ENCODE measurements around the gene PSMB1.
A peak's percentile ranks its signal among the peaks of the same experiment; 100 is the strongest.

Gene PSMB1

DNA sequence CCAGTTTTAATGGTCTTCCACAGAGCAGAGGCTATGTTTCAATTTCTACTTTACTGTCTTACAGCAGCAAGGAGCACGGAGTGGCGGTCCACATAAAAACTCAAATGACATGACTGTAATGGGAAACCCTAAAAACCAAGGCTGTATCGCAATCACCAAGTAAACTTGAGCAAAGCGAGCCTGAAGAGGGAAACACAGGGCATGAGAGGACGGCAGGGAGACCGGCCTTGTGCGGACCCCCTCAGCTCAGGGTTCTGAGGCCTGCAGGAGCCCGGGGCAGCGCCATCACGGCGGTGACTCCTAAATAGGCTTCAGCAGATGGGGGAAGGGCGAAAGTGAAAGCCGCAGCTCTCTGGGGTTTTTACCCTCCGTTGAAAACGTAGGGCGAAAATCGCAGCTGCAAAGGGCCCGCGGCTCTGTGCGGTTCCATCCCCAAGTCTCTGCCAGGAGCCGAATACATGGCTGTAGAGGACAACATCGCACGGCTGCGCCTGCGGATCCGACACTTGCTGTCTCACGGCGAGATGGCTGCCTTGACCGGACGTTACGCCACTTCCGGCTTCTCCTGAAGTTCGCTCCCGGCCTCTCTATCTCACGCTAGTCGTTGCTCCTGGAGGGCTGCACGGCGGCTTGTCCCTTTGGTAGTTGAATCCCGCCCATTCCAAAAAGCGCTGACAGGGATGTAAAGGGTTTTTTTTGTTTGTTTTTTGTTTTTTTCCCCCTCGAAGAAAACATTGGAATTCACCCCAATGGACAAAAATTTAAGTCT, at the start of gene PSMB1:
Gene PSMB1, minus strand, starts transcription at position 543 of the 769 bp plus-strand sequence. Its CDS starts 65 bp downstream, at position 478.
- DNase-seq (ENCODE audit: low read depth): peak; percentile 77

DNA sequence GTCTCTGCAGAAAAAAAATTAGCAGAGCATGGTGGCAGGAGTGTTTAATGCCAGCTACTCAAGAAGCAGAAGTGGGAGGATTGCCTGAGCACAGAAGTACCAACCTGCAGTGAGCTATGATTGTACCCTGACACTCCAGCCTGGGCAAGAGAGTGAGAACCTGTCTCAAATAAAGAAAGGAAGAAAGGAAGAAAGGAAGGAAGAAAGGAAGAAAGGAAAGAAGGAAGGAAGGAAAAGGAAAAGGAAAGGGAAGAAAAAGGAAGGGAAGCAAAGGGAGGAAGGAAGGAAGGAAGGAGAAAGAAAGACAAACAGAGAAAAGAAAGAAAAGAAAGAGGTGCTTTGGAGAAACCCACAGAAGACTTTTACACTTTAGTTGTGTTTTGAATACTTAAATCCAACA, 44.2 kb upstream of the PSMB1 start:
- no peak for DNase-seq (ENCODE audit: low read depth)

DNA sequence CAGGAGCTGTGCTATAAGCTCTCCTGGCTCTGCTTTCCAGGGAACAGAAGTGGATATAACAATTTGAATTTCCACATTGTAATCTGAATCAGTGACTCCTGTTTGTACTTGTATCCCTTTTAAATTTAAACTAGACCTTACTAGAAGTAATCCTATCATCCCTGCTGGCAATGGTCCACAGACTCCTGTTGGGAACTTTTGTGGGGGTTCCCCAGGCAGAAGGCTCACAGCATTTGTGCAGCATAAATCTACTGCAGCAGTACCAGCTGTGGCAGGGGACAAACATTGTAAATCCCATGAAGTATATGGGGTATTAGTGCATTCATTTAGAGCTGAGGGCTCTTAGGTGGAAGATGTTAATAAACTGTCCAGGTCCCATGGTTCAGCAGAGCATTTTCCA, 43.3 kb upstream of the PSMB1 start:
- DNase-seq (ENCODE audit: low read depth): no peak

- no peak for DNase-seq (ENCODE audit: low read depth)
These were observed 37.6 kb upstream of the PSMB1 start for GRCh38 chr6:170590725-170591124.

DNA sequence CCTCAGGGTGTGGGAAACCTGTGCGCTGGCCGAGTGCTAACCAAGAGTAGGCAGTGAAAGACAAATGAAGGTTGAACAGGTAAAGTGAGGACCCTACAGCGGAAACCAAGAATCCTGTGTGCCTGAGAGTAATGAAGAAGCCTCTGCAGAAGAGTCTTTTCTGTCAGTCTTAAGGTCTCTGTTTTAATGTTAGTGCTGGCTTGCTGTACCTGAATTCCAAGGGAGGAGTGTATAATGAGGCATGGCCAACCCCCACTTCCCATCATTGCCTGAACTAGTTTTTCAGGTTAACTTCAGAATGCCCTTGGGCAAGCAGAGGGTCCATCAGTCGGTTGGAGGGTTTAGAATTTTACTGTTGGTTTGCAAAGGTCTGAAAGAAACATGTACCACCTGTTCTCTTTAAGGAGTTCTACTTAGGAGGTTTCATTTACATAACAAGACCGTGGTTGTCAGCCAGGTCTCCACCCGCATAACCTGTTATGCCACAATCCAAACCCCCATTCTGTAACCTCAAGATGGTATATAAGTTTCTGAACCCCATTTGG, 31.9 kb upstream of the PSMB1 start:
- DNase-seq (ENCODE audit: low read depth): no peak

GRCh38 chr6:170584181-170584953, 31.3 kb upstream of the PSMB1 start, which contains the start of gene PDCD2:
PDCD2 (minus strand) TSS chr6:170584637; CDS start chr6:170584581, 56 bp downstream.
- DNase-seq (ENCODE audit: low read depth): peak; percentile 55

DNA sequence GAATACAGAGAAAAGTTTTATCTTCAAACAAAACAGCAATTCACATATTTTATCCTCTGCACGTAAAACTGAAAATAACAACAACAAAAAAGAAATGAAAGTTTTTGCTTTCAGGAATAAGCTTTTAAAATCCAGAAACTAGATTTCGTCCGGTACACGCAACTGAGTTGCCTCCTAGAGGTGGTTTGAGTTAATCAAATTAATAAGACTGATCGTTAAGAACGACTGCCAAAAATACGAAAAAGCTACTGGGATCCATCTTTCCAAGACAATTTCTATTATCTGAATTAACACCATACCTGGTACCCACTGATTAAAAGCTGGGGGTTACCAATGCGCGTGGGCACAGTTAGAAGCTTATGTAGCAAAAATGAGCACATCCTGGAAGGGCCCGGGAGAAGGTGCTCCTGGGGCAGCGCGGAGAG, 30.7 kb upstream of the PSMB1 start:
- DNase-seq (ENCODE audit: low read depth): no peak

DNA sequence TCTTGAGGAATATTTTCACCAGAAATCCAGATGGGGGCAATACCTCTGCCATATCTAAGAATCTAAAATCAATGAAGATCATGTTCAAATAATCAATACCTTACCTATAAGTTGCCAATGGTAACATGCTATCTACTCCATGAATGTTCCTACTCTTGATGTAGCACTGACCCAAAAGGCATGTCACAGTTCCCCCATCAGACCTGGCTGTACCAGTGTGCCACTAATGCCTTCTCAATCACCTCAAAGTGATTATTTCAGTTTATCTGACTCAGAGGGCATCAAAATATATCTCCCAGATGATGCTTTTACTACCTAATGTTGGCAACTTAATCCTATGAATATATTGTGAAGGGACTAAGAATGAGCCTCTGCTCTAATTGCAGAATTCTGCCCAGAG, 25.8 kb upstream of the PSMB1 start:
- DNase-seq (ENCODE audit: low read depth): no peak

DNA sequence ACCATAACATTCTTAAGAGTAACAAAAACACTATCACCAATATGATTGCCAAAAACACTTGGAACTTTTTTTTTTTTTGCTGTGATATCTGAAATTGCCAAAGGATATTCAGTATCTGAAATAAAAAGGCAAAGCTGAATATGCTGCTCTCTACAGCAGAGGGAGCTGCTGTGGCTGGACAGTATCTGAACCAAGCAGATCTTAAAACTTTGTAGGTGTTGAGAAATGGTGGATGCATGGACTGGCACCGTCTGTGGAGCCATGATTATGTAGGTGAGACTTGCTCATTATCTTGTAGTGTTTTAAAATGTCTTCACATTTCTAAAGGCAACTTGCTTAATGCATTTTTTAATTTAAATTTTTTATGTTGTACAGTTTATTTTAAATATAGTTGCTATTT, 22.1 kb upstream of the PSMB1 start:
- DNase-seq (ENCODE audit: low read depth): no peak

DNA sequence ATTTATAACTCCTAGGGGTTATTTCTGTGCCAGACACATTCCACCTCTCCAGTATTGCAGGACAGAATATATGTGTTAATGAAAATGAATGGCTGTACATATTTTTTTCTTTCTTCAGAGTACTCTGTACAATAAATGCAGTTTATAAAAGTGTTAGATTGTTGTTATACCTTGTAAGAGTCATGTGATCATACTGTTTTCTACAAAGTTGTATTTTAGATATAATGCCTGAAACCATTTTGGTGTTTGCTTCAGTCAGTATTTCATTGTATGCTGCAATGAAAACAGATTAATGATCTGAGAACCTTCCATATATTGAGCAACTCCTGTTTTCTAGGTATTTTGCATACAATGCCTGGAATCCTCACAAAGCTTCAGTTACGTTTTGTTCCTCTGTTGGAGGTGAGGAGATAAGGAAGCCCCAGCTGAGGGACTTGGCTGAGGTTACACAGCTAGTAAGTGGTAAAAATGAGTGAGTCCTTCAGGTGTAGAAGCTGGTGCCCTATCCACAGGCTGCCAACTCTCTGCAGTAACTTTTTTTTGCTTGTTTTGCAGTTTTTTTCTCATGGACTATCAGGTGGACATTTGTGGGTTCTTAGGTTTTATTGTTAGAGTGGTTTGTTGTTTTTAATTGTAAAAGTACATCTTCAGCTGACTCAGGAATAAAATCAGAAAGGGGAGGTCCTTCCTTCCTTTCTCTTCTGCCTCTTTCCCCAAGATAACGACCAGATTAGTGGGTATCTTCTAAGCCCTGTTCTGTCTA, 19.8 kb upstream of the PSMB1 start:
- DNase-seq (ENCODE audit: low read depth): no peak

DNA sequence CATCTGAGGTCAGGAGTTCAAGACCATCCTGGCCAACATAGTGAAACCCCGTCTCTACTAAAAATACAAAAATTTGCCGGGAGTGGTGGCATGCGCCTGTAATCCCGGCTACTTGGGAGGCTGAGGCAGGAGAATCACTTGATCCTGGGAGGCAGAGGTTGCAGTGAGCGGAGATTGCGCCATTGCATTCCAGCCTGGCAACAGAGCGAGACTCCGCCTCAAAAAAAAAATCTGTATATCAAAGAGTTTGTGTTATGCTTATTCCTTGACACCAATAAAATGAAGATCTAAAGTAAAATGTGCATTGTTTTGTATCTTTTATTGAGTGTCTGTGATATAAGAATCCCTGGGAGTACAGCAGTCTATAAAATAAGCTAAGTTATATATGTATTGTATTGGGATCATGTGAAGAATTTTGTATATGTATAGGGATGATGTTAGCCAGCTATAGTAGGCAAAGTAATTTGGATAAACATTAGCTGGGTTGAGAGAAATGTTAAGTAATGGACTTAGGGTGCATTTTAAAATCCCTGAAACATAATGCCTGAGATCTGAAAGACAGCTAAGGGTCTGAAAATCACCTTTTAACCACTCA, 11.9 kb upstream of the PSMB1 start:
- DNase-seq (ENCODE audit: low read depth): no peak

GRCh38 chr6:170561555-170561954, 8.4 kb upstream of the PSMB1 start:
- no peak for DNase-seq (ENCODE audit: low read depth)

- no peak for DNase-seq (ENCODE audit: low read depth)
These were observed 2.2 kb upstream of the PSMB1 start for GRCh38 chr6:170555305-170555704.

GRCh38 chr6:170554796-170555137, 1.7 kb upstream of the PSMB1 start:
- DNase-seq (ENCODE audit: low read depth): no peak

DNA sequence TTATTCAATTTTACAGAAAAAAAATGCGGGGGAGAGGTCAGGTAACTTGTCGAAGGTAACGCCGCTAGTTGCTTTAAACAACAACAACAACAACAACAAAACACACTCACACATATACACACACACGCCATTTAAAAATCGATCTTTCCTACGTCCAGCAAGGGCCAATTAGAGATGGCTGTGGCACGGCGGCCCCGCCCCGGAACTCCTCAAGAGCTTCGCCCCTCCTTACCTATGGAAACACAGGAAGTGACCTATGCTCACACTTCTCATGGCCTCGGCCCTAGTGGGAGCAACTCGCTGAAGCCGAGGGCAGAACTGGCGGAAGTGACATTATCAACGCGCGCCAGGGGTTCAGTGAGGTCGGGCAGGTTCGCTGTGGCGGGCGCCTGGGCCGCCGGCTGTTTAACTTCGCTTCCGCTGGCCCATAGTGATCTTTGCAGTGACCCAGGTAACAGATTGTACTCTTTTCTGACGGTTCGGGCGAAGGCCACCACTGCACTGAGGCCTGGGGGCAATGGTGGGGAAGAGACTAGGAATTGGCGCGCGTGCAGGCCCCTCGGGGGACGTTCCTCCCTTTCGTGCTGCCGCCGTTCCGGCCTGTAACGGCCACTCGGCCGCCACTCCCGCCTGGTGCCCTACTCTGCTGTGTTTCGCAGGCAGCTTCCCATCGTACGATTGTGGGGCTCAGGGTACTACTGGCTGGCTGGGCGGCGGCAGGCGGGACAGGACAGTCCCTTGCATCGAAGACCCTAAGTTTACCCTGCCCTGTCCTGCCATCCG, 1.1 kb upstream of the PSMB1 start, which contains the start of gene TBP:
Gene TBP, plus strand, starts transcription at position 357 of the 783 bp plus-strand sequence. CDS start 2,661 bp downstream, outside the sequence.
- DNase-seq (ENCODE audit: low read depth): peak; percentile 95

- no peak for DNase-seq (ENCODE audit: low read depth)
These were observed 466 bp upstream of the PSMB1 start for GRCh38 chr6:170553534-170554012.

DNA sequence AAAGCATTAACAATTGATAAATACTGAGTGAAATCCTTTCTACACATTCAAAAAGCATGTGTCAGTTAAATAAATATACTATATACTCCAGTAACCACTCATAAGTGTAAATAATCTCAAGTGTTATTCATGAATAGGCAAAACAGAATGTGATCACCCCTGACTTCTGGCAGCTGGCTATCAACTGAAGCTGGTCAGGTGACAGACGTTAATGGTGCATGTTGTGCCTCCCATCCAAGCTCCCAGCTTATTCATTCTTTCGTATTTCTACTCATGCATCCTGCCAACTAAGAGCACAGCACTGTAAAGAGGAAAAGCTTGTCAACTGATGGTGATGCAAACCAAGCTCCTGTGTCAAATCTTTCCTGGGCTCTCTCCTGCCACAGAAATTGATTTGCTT, 7.7 kb downstream of the PSMB1 start:
- no peak for DNase-seq (ENCODE audit: low read depth)

- no peak for DNase-seq (ENCODE audit: low read depth)
These were observed 10.9 kb downstream of the PSMB1 start for GRCh38 chr6:170542031-170542719.

DNA sequence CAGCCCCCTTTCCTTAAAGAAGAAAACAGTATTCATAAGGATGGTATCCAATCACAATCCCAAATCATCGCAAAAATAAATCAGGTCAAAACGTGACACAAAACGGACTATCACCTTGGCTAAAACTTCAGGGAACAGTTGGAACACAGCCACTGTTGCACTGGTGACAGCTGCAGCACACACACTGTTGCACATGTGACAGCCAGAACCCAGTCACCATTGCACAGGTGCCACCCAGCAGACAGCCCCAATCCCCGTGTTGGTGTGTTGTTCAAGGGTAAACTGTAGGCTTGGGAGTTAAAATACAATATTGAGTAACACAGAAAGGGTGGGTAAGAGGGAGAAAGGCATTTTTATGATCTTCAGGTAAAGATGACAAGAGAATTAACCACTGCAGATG, 15.8 kb downstream of the PSMB1 start:
- DNase-seq (ENCODE audit: low read depth): no peak

GRCh38 chr6:170536671-170537070, 16.4 kb downstream of the PSMB1 start:
- no peak for DNase-seq (ENCODE audit: low read depth)

Data from GM04503 (cell line).